Activated CD4-positive, alpha-beta T cell treated with anti-CD3 and anti-CD28 coated beads, Interleukin-2, amount 10 ng/mL, durations not matched to agents 24 days and 14 days (primary cell): Measurements from ENCODE around the gene NDUFB7. TPM values are rescaled to one million over a fixed set of nuclear protein-coding genes. Genes with fewer than 3 reads are reported as not detected.
A peak's percentile ranks its signal among the peaks of the same experiment; 100 is the strongest.
"Not testable (repeated sequence)": the region's sequence is repeated elsewhere in the genome, so short reads cannot be mapped to it uniquely, and the experiment has no call there.

ENCODE experiments used
- DNase-seq: peaks from one replicate; pipeline ENCODE4 v3.0.0; 2022
- H3K27ac Mint-ChIP-seq: one replicate; pipeline ENCODE4 v1.8.0; 2022; ENCODE audit warnings: mild to moderate bottlenecking, mixed read lengths
- H3K27me3 Mint-ChIP-seq: one replicate; pipeline ENCODE4 v1.8.0; 2022; ENCODE audit warnings: mixed read lengths
- H3K36me3 Mint-ChIP-seq: one replicate; pipeline ENCODE4 v1.8.0; 2022; ENCODE audit warnings: low read depth, mild to moderate bottlenecking, mixed read lengths
- H3K4me1 Mint-ChIP-seq: one replicate; pipeline ENCODE4 v1.8.0; 2021; ENCODE audit warnings: mixed read lengths
- H3K4me3 Mint-ChIP-seq: one replicate; pipeline ENCODE4 v1.8.0; 2022; ENCODE audit warnings: mild to moderate bottlenecking, moderate library complexity, mixed read lengths
- H3K9me3 Mint-ChIP-seq: one replicate; pipeline ENCODE4 v1.8.0; 2021; ENCODE audit warnings: mixed read lengths
- intact Hi-C: fragments of 100-400 bp; cut with micrococcal nuclease; formaldehyde crosslinking; loops from one replicate; pipeline ENCODE4 v1.15.1; 2023
- total RNA-seq: library from RNA; stranded (reverse); gene quantifications from 2 replicates; pipeline ENCODE4 v1.2.3, GENCODE V29; 2022

The NDUFB7 gene
- total RNA-seq, 1 donor from 2014 or later: 132 TPM

GRCh38 chr19:14564652-14565297 is 7.1 kb downstream of the NDUFB7 start:
- H3K27me3 Mint-ChIP-seq, H3K4me3 Mint-ChIP-seq, intact Hi-C loops, DNase-seq, H3K9me3 Mint-ChIP-seq, H3K27ac Mint-ChIP-seq: not testable (repeated sequence)
- peaks cover 23% of the 10 kb centered on the region for H3K36me3 Mint-ChIP-seq
- H3K4me1 Mint-ChIP-seq: peaks cover 17% of the 10 kb centered on the region

GRCh38 chr19:14563989-14564651 is 7.7 kb downstream of the NDUFB7 start:
- H3K27ac Mint-ChIP-seq: no peak overlapping the region
- no peaks in the 10 kb centered on the region for H3K9me3 Mint-ChIP-seq
- no peaks in the 10 kb centered on the region for H3K27me3 Mint-ChIP-seq
- intact Hi-C loops: no loop called here
- peaks cover 11% of the 10 kb centered on the region for H3K4me1 Mint-ChIP-seq
- no peak overlapping the region for H3K4me3 Mint-ChIP-seq
- H3K36me3 Mint-ChIP-seq: peaks cover 23% of the 10 kb centered on the region
- DNase-seq: peak; percentile 75

- no peak for DNase-seq
- H3K27ac Mint-ChIP-seq: no peak overlapping the region
- no peaks in the 10 kb centered on the region for H3K9me3 Mint-ChIP-seq
- H3K4me1 Mint-ChIP-seq: peaks cover 8% of the 10 kb centered on the region
- intact Hi-C loops: no loop called here
- no peak overlapping the region for H3K4me3 Mint-ChIP-seq
- peaks cover 22% of the 10 kb centered on the region for H3K36me3 Mint-ChIP-seq
- H3K27me3 Mint-ChIP-seq: no peaks in the 10 kb centered on the region
Observed at GRCh38 chr19:14563590-14563926, 8.3 kb downstream of the NDUFB7 start.

- intact Hi-C loops: no loop called here
- Mint-ChIP-seq H3K4me3 (no peak overlapping the region), H3K36me3 (peaks cover 18% of the 10 kb centered on the region), H3K27me3 (no peaks in the 10 kb centered on the region), H3K27ac (no peak overlapping the region), H3K9me3 (no peaks in the 10 kb centered on the region), H3K4me1 (peaks cover 5% of the 10 kb centered on the region)
- DNase-seq: no peak
Observed at GRCh38 chr19:14562660-14563589, 8.9 kb downstream of the NDUFB7 start.

- Mint-ChIP-seq H3K4me3 (no peak overlapping the region), H3K27ac (no peak overlapping the region), H3K4me1 (peaks cover 5% of the 10 kb centered on the region), H3K36me3 (peaks cover 10% of the 10 kb centered on the region), H3K27me3 (no peaks in the 10 kb centered on the region), H3K9me3 (no peaks in the 10 kb centered on the region)
- intact Hi-C loops: no loop called here
- DNase-seq: no peak
Observed at GRCh38 chr19:14561847-14562351, 10.0 kb downstream of the NDUFB7 start.

- Mint-ChIP-seq H3K27ac (no peak overlapping the region), H3K27me3 (no peaks in the 10 kb centered on the region), H3K9me3 (no peaks in the 10 kb centered on the region), H3K36me3 (peaks cover 10% of the 10 kb centered on the region), H3K4me3 (no peak overlapping the region), H3K4me1 (peaks cover 11% of the 10 kb centered on the region)
- no peak for DNase-seq
- intact Hi-C loops: no loop called here
Observed at GRCh38 chr19:14561249-14561648, 10.6 kb downstream of the NDUFB7 start.

GRCh38 chr19:14560776-14561108 is 11.1 kb downstream of the NDUFB7 start:
- DNase-seq: no peak
- Mint-ChIP-seq H3K4me3 (no peak overlapping the region), H3K9me3 (no peaks in the 10 kb centered on the region), H3K27ac (peak overlapping the region; percentile 34), H3K4me1 (peaks cover 16% of the 10 kb centered on the region), H3K27me3 (no peaks in the 10 kb centered on the region), H3K36me3 (peaks cover 9% of the 10 kb centered on the region)
- intact Hi-C loops: no loop called here

GRCh38 chr19:14559916-14560775 is 11.7 kb downstream of the NDUFB7 start:
- H3K4me3 Mint-ChIP-seq: no peak overlapping the region
- peak overlapping the region; percentile 34 for H3K27ac Mint-ChIP-seq
- intact Hi-C loops: no loop called here
- H3K4me1 Mint-ChIP-seq: peaks cover 17% of the 10 kb centered on the region
- no peak for DNase-seq
- no peaks in the 10 kb centered on the region for H3K27me3 Mint-ChIP-seq
- H3K36me3 Mint-ChIP-seq: peaks cover 9% of the 10 kb centered on the region
- H3K9me3 Mint-ChIP-seq: no peaks in the 10 kb centered on the region

GRCh38 chr19:14558370-14559066 is 13.3 kb downstream of the NDUFB7 start:
- no peaks in the 10 kb centered on the region for H3K27me3 Mint-ChIP-seq
- no peak for DNase-seq
- no peak overlapping the region for H3K27ac Mint-ChIP-seq
- H3K36me3 Mint-ChIP-seq: peaks cover 7% of the 10 kb centered on the region
- intact Hi-C loops: no loop called here
- no peaks in the 10 kb centered on the region for H3K9me3 Mint-ChIP-seq
- H3K4me3 Mint-ChIP-seq: no peak overlapping the region
- peaks cover 19% of the 10 kb centered on the region for H3K4me1 Mint-ChIP-seq

- intact Hi-C loops: no loop called here
Observed at GRCh38 chr19:14556662-14557188, 15.1 kb downstream of the NDUFB7 start.

GRCh38 chr19:14555918-14556661 is 15.8 kb downstream of the NDUFB7 start:
- peaks cover 3% of the 10 kb centered on the region for H3K36me3 Mint-ChIP-seq
- no peak for DNase-seq
- H3K9me3 Mint-ChIP-seq: no peaks in the 10 kb centered on the region
- no peaks in the 10 kb centered on the region for H3K27me3 Mint-ChIP-seq
- intact Hi-C loops: no loop called here
- H3K4me3 Mint-ChIP-seq: no peak overlapping the region
- peaks cover 24% of the 10 kb centered on the region for H3K4me1 Mint-ChIP-seq
- H3K27ac Mint-ChIP-seq: no peak overlapping the region

More at GRCh38 chr19:14556662-14557188, 15.1 kb downstream of the NDUFB7 start:
- Mint-ChIP-seq H3K4me3 (peak overlapping the region; percentile 34), H3K4me1 (peaks cover 22% of the 10 kb centered on the region), H3K27me3 (no peaks in the 10 kb centered on the region), H3K36me3 (peaks cover 3% of the 10 kb centered on the region), H3K27ac (no peak overlapping the region), H3K9me3 (no peaks in the 10 kb centered on the region)
- DNase-seq: peak; percentile 90

- Mint-ChIP-seq H3K27ac (no peak overlapping the region), H3K27me3 (no peaks in the 10 kb centered on the region), H3K4me3 (no peak overlapping the region), H3K9me3 (no peaks in the 10 kb centered on the region), H3K4me1 (peaks cover 31% of the 10 kb centered on the region), H3K36me3 (peaks cover 10% of the 10 kb centered on the region)
- intact Hi-C loops: no loop called here
- DNase-seq: no peak
Observed at GRCh38 chr19:14554382-14554812, 17.5 kb downstream of the NDUFB7 start.
